Measurements from ENCODE around the gene MEGF9.

- no peak for TF ChIP-seq CTCF (conservative IDR thresholded peaks at IDR 0.05)
- no peak for TF ChIP-seq EZH2 (IDR thresholded peaks at IDR 0.05; ENCODE audit: low read depth)
Measured at GRCh38 chr9:120741701-120742100, 27.4 kb upstream of the MEGF9 start.

Data from PC-9 (cell line).